PC-9 (cell line): Measurements from ENCODE around the gene NLGN2. TPM values are rescaled to one million over a fixed set of nuclear protein-coding genes. Genes with fewer than 3 reads are reported as not detected.

Source experiments
- BruUV-seq: library from RNA; stranded (reverse); fragments of 400-500 nt; replicated peaks from 2 replicates; lab custom pipeline; 2021; lab: Mats Ljungman, UMichigan
- CTCF ChIA-PET: fragments of 300-600 bp; sonication (Branson Sonifier 250); formaldehyde crosslinking; loops from one replicate; lab custom pipeline; 2022; ENCODE audit warnings: antibody characterized with exemption; lab: Charles Lee
- POLR2A ChIA-PET: fragments of 300-600 bp; sonication (Branson Sonifier 250); formaldehyde crosslinking; loops from one replicate; lab custom pipeline; 2022; ENCODE audit warnings: antibody characterized with exemption; ENCODE audit not compliant: unreplicated experiment; lab: Charles Lee
- DNase-seq, 2 experiments: peaks; one replicate each; pipeline versions ENCODE4 v3.0.0 to v3.0.0-alpha.2; 2015 to 2022; ENCODE audit warnings: mixed read lengths in 1 of 2
- H2AFZ ChIP-seq: fragments of 200-600 bp; sonication (generic); 2 replicates; pipeline ENCODE4 v1.8.1; 2017; ENCODE audit warnings: antibody characterized with exemption
- H3F3A ChIP-seq: fragments of 200-600 bp; sonication (generic); 2 replicates; pipeline ENCODE4 v1.8.1; 2017; ENCODE audit warnings: antibody characterized with exemption, mild to moderate bottlenecking, low read depth; ENCODE audit not compliant: insufficient read depth
- H3K27ac ChIP-seq: fragments of 200-600 bp; sonication (generic); 2 replicates; pipeline ENCODE4 v1.6.1; 2016; ENCODE audit warnings: mixed run types
- H3K27me3 ChIP-seq: fragments of 200-600 bp; sonication (generic); 2 replicates; pipeline ENCODE4 v1.6.1; 2016; ENCODE audit warnings: low read depth, mixed run types; ENCODE audit not compliant: insufficient read depth
- H3K36me3 ChIP-seq: fragments of 200-600 bp; sonication (generic); 2 replicates; pipeline ENCODE4 v1.6.1; 2016; ENCODE audit warnings: low read depth, mixed run types
- H3K4me1 ChIP-seq: fragments of 200-600 bp; sonication (generic); replicated peaks from 2 replicates; pipeline ENCODE4 v1.6.1; 2016; ENCODE audit warnings: mixed run types; ENCODE audit not compliant: insufficient read depth
- H3K4me2 ChIP-seq: fragments of 200-600 bp; sonication (generic); 2 replicates; pipeline ENCODE4 v1.6.1; 2017; ENCODE audit warnings: mixed run types
- H3K4me3 ChIP-seq: fragments of 200-600 bp; sonication (generic); 2 replicates; pipeline ENCODE4 v1.6.1; 2016; ENCODE audit warnings: mixed run types
- H3K79me2 ChIP-seq: fragments of 200-600 bp; sonication (generic); 2 replicates; pipeline ENCODE4 v1.6.1; 2017; ENCODE audit warnings: low read depth, mixed run types
- H3K9me2 ChIP-seq: fragments of 200-600 bp; sonication (generic); 2 replicates; pipeline ENCODE4 v1.8.1; 2017; ENCODE audit warnings: mild to moderate bottlenecking; ENCODE audit not compliant: insufficient read depth
- H3K9me3 ChIP-seq: fragments of 200-600 bp; sonication (generic); 2 replicates; pipeline ENCODE4 v1.8.1; 2016; ENCODE audit warnings: low read depth; ENCODE audit not compliant: insufficient read depth
- H4K20me1 ChIP-seq: fragments of 200-600 bp; sonication (generic); 2 replicates; pipeline ENCODE4 v1.8.1; 2017; ENCODE audit not compliant: insufficient read depth
- CTCF ChIP-seq: fragments of 200-600 bp; sonication (generic); conservative IDR thresholded peaks from 2 replicates; pipeline ENCODE4 v1.6.1; 2017; ENCODE audit warnings: mixed run types, antibody characterized with exemption, mild to moderate bottlenecking, moderate library complexity
- EZH2 ChIP-seq: fragments of 200-600 bp; sonication (generic); IDR thresholded peaks from 2 replicates; pipeline ENCODE4 v1.8.0; 2017; ENCODE audit warnings: antibody characterized with exemption, low read depth
- intact Hi-C: fragments of 100-400 bp; cut with micrococcal nuclease; formaldehyde crosslinking; loops from one replicate; pipeline ENCODE4 v1.10.0; 2022; ENCODE audit not compliant: unreplicated experiment
- total RNA-seq: library from RNA; stranded (reverse); gene quantifications from 2 replicates; pipeline ENCODE4 v1.2.3, GENCODE V29; 2021

Gene NLGN2
- total RNA-seq, 1 experiment from 2014 or later: 86.3 TPM

- H3K9me3 ChIP-seq: no peaks in the 10 kb centered on the region
- H3K27me3 ChIP-seq: no peaks in the 10 kb centered on the region
- intact Hi-C loops: loop anchor here (5.0 kb wide), 5 partner anchors 51 to 434 kb away; partner anchors contain the start of genes CLDN7, KCTD11, TP53 and WRAP53
- H3K4me1 ChIP-seq: peaks cover 15% of the 10 kb centered on the region
- BruUV-seq: TSS peak; percentile 49
- POLR2A ChIA-PET: interaction anchor here (0.5 to 2.1 kb wide), 12 partner anchors 9 to 1241 kb away, joined by 3 to 34 read pairs (median 6); partner anchors contain the start of genes KCNAB3, PLSCR3 and TMEM102
- H3F3A ChIP-seq: peaks cover 12% of the 10 kb centered on the region; the same call in 1 of the 2 replicates
- H3K79me2 ChIP-seq: 0 out of 2 replicates have a peak, but pooled peaks cover 5% of the 10 kb centered on the region
- no peak for TF ChIP-seq EZH2
- TF ChIP-seq CTCF: no peak
- H3K4me2 ChIP-seq: peak overlapping the region; percentile 88
- H3K27ac ChIP-seq: 0 out of 2 replicates have a peak overlapping the region, but pooled peaks have one; percentile 12
- CTCF ChIA-PET: interaction anchor here (0.5 to 1.3 kb wide), 5 partner anchors 32 to 716 kb away, joined by 3 to 19 read pairs (median 5); partner anchors contain the start of genes ALOXE3, SLC2A4 and TMEM102
- no peaks in the 10 kb centered on the region for H3K36me3 ChIP-seq
- H2AFZ ChIP-seq: no peak overlapping the region
- H3K9me2 ChIP-seq: no peaks in the 10 kb centered on the region
- H3K4me3 ChIP-seq: peak overlapping the region; percentile 76
- no peaks in the 10 kb centered on the region for H4K20me1 ChIP-seq
- peak in 1 of 2 experiments; percentile 26 for DNase-seq
These were observed 4.5 kb upstream of the NLGN2 start for GRCh38 chr17:7403043-7403726.

- DNase-seq: no peak
- Histone ChIP-seq H3K4me3 (peak overlapping the region; percentile 76), H3K27me3 (no peaks in the 10 kb centered on the region), H3K9me3 (no peaks in the 10 kb centered on the region), H3K79me2 (0 out of 2 replicates have a peak, but pooled peaks cover 5% of the 10 kb centered on the region), H3K9me2 (no peaks in the 10 kb centered on the region), H4K20me1 (no peaks in the 10 kb centered on the region), H3K4me2 (peak overlapping the region; percentile 88), H2AFZ (no peak overlapping the region), H3K4me1 (peaks cover 15% of the 10 kb centered on the region), H3F3A (peaks cover 12% of the 10 kb centered on the region; the same call in 1 of the 2 replicates), H3K36me3 (no peaks in the 10 kb centered on the region), H3K27ac (peak overlapping the region; percentile 51; the same call in 1 of the 2 replicates)
- ChIA-PET POLR2A (interaction anchor here (0.5 to 2.1 kb wide), 19 partner anchors 9 to 1241 kb away, joined by 3 to 34 read pairs (median 7); partner anchors contain the start of genes CTDNEP1, PLSCR3 and TMEM102), CTCF (interaction anchor here (0.5 to 1.3 kb wide), 7 partner anchors 32 to 284 kb away, joined by 3 to 19 read pairs (median 7); partner anchors contain the start of genes SLC2A4 and TMEM102)
- no peak for TF ChIP-seq EZH2
- no peak for TF ChIP-seq CTCF
- intact Hi-C loops: loop anchor here (5.0 kb wide), 5 partner anchors 51 to 434 kb away; partner anchors contain the start of genes CLDN7, KCTD11, TP53 and WRAP53
- BruUV-seq: no TSS peak
These were observed 4.0 kb upstream of the NLGN2 start for GRCh38 chr17:7403727-7403976.

- H4K20me1 ChIP-seq: no peaks in the 10 kb centered on the region
- intact Hi-C loops: loop anchor here (1.0 to 5.0 kb wide), 9 partner anchors 10 to 433 kb away; partner anchors contain the start of genes CLDN7, KCTD11, PLSCR3 and POLR2A
- H3K4me3 ChIP-seq: peak within 1 kb of the TSS; percentile 76
- no peaks in the 10 kb centered on the region for H3K9me2 ChIP-seq
- BruUV-seq: no TSS peak
- H3K79me2 ChIP-seq: 0 out of 2 replicates have a peak, but pooled peaks cover 5% of the 10 kb centered on the region
- ChIA-PET POLR2A (interaction anchor here (0.5 to 2.1 kb wide), 24 partner anchors 10 to 1240 kb away, joined by 3 to 34 read pairs (median 6); partner anchors contain the start of genes CLDN7, CTDNEP1, PLSCR3 and TMEM102), CTCF (interaction anchor here (0.5 to 1.3 kb wide), 9 partner anchors 32 to 357 kb away, joined by 3 to 19 read pairs (median 6); partner anchors contain the start of gene TMEM102)
- no peaks in the 10 kb centered on the region for H3K9me3 ChIP-seq
- H2AFZ ChIP-seq: peak within 1 kb of the TSS; percentile 81
- peak; percentile 96 to 99 for DNase-seq
- H3K27ac ChIP-seq: peak within 1 kb of the TSS; percentile 51; the same call in 1 of the 2 replicates
- peaks cover 15% of the 10 kb centered on the region for H3K4me1 ChIP-seq
- H3K27me3 ChIP-seq: no peaks in the 10 kb centered on the region
- H3K36me3 ChIP-seq: no peaks in the 10 kb centered on the region
- H3F3A ChIP-seq: peaks cover 12% of the 10 kb centered on the region; the same call in 1 of the 2 replicates
- peak within 1 kb of the TSS; percentile 88 for H3K4me2 ChIP-seq
- TF ChIP-seq EZH2: no peak
- TF ChIP-seq CTCF: no peak
These were observed 3.5 kb upstream of the NLGN2 start, which contains the start of gene TMEM256 for GRCh38 chr17:7403977-7404736. TMEM256 (minus strand) TSS chr17:7404097; CDS start chr17:7404084, 13 bp downstream.
